ENCODE measurements around the gene TMEM236.
A peak's percentile ranks its signal among the peaks of the same experiment; 100 is the strongest.
"Not testable (repeated sequence)": the region's sequence is repeated elsewhere in the genome, so short reads cannot be mapped to it uniquely, and the experiment has no call there.

TMEM236 gene

DNA sequence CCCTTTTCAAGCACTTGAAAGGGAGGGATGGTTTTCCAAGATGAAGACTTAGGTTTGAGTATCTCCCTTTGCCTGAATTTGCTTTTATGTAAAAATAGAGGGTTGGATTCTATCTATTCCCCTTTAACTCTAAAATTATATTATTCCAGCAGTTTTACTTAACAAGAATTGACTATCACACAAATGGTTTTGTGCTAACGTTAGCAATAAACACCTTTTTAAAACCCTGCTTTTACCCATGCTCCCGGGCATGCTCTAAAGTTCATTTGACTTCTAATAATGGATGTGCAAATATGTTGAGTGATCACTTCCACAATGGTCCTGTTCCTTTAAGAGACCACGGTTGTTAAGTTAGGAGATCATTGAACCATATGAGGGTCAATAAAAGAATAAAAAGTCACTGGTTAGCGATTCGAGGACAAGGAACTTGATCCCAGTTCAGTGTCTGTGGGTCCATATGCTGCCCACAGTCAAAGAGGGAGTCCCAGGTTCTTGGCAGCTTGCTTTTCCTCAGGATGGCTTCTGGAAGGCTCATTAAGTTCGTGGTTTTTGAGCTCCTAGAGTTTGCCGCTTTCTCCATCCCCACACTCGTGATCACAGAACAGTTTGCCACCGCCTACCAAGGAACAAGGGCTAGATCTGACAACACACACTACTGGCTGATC is at the start of gene TMEM236:
TSS of gene TMEM236 (plus strand) at position 421 of the 665 bp plus-strand sequence. CDS start at position 516, 95 bp downstream.
- TF ChIP-seq Cebpa-rat (IDR thresholded peaks at IDR 0.05), result no peak
- Histone ChIP-seq H3K9me3 (no peaks in the 10 kb centered on the region), H3K36me3 (no peaks in the 10 kb centered on the region), H3K4me3 (no peak within 1 kb of the TSS), H3K4me2 (no peak within 1 kb of the TSS), H3K9ac (no peak within 1 kb of the TSS), H3K27me3 (no peaks in the 10 kb centered on the region), H4K20me1 (no peaks in the 10 kb centered on the region), H3K27ac (0 out of 2 replicates have a peak within 1 kb of the TSS, but pooled peaks have one; percentile 11), H3K4me1 (peaks cover 25% of the 10 kb centered on the region)

DNA sequence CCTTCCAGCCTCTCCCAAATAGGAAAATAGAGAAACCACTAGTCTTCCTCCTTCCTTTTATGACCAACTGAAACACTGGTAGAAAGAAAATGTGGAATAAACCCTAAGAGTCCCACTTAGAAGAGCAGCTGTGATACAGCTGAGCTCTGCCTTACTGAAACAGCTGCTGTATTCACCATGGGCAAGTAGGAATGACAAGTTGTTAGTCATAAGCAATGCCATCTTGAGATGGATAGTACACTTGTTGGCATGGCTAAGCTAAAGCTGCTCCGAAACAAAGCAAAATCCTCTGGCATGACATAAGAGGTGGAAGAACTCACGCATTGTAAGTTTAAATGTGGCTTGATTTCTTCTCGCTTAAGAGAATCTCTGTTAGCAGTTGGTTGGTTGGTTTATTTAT is 48.3 kb upstream of the TMEM236 start:
- Histone ChIP-seq H3K9ac (no peak overlapping the region), H3K4me1 (no peaks in the 10 kb centered on the region), H3K4me2 (no peak overlapping the region), H4K20me1 (no peaks in the 10 kb centered on the region), H3K4me3 (no peak overlapping the region), H3K27ac (no peak overlapping the region), H3K27me3 (no peaks in the 10 kb centered on the region), H3K36me3 (peaks cover 74% of the 10 kb centered on the region), H3K9me3 (no peaks in the 10 kb centered on the region)
- TF ChIP-seq Cebpa-rat (IDR thresholded peaks at IDR 0.05), result no peak

DNA sequence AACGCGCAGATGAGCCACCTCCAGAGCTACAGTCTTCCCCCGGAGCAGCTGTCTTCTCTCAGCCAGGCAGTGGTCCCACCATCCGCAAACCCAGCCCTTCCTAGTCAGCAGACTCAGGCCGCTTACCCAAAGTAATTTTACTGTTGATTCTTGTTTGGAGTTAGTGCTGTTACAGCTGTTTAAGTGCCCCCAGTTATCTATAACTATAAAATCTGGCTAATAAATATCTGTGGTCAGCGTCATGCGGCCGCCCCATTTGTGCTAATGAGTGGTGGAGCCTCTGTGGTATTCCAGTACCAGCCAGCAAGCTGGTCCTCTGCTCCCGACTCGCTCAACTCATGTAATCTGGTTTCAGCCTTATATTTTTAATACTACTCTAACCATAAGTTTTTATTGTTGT is 43.2 kb upstream of the TMEM236 start:
- H3K4me1 ChIP-seq, result peaks cover 9% of the 10 kb centered on the region
- H3K9me3 ChIP-seq, result no peaks in the 10 kb centered on the region
- no peak overlapping the region for H3K9ac ChIP-seq
- H3K27ac ChIP-seq, result no peak overlapping the region
- H3K4me2 ChIP-seq, result no peak overlapping the region
- no peaks in the 10 kb centered on the region for H4K20me1 ChIP-seq
- H3K27me3 ChIP-seq, result no peaks in the 10 kb centered on the region
- H3K4me3 ChIP-seq, result no peak overlapping the region
- peaks cover 92% of the 10 kb centered on the region for H3K36me3 ChIP-seq
- TF ChIP-seq Cebpa-rat (IDR thresholded peaks at IDR 0.05), result no peak

DNA sequence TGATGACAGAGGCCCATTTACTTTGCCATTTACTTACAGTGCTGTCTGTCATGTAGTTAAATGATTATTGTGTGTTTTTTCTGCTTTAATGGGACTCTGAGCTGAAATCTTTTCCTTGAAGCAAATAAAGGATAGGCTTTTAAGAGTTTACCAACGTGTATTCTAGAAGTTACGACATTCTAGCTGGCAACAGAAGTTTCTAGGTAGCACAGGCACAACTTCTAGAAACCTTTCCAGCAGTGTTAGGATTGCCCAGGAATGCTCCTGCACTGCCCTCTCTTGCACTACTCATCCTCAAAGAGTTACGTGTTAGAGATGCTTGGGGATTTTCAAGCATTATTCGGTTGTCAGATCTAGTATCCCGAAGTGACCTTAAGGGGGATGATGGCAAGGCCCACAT is 42.5 kb upstream of the TMEM236 start:
- Histone ChIP-seq H3K4me2 (no peak overlapping the region), H3K27ac (no peak overlapping the region), H3K4me3 (no peak overlapping the region), H3K9ac (no peak overlapping the region), H4K20me1 (no peaks in the 10 kb centered on the region), H3K4me1 (peaks cover 9% of the 10 kb centered on the region), H3K36me3 (peaks cover 92% of the 10 kb centered on the region), H3K9me3 (no peaks in the 10 kb centered on the region), H3K27me3 (no peaks in the 10 kb centered on the region)
- TF ChIP-seq Cebpa-rat (IDR thresholded peaks at IDR 0.05), result no peak

- Histone ChIP-seq H3K4me3 (no peak overlapping the region), H3K9me3 (no peaks in the 10 kb centered on the region), H3K4me2 (no peak overlapping the region), H3K9ac (no peak overlapping the region), H3K36me3 (peaks cover 94% of the 10 kb centered on the region), H3K4me1 (peaks cover 9% of the 10 kb centered on the region), H3K27ac (no peak overlapping the region), H3K27me3 (no peaks in the 10 kb centered on the region), H4K20me1 (no peaks in the 10 kb centered on the region)
- no peak for TF ChIP-seq Cebpa-rat (IDR thresholded peaks at IDR 0.05)
Measured at GRCh38 chr10:17710181-17710580, 41.8 kb upstream of the TMEM236 start.

GRCh38 chr10:17712053-17712452 is 39.9 kb upstream of the TMEM236 start:
- Histone ChIP-seq H3K9ac (no peak overlapping the region), H3K36me3 (peaks cover 86% of the 10 kb centered on the region), H3K27me3 (no peaks in the 10 kb centered on the region), H3K9me3 (peaks cover 4% of the 10 kb centered on the region), H4K20me1 (no peaks in the 10 kb centered on the region), H3K4me1 (peaks cover 9% of the 10 kb centered on the region), H3K4me3 (no peak overlapping the region), H3K27ac (no peak overlapping the region), H3K4me2 (no peak overlapping the region)
- no peak for TF ChIP-seq Cebpa-rat (IDR thresholded peaks at IDR 0.05)

- H3K27me3 ChIP-seq, result no peaks in the 10 kb centered on the region
- H3K27ac ChIP-seq, result no peak overlapping the region
- H3K9ac ChIP-seq, result no peak overlapping the region
- no peaks in the 10 kb centered on the region for H4K20me1 ChIP-seq
- H3K4me2 ChIP-seq, result peak overlapping the region; percentile 47
- H3K36me3 ChIP-seq, result peaks cover 85% of the 10 kb centered on the region
- H3K9me3 ChIP-seq, result peaks cover 12% of the 10 kb centered on the region
- peaks cover 9% of the 10 kb centered on the region for H3K4me1 ChIP-seq
- TF ChIP-seq Cebpa-rat (IDR thresholded peaks at IDR 0.05), result no peak
- no peak overlapping the region for H3K4me3 ChIP-seq
Measured at GRCh38 chr10:17712717-17713471, 39.1 kb upstream of the TMEM236 start.

DNA sequence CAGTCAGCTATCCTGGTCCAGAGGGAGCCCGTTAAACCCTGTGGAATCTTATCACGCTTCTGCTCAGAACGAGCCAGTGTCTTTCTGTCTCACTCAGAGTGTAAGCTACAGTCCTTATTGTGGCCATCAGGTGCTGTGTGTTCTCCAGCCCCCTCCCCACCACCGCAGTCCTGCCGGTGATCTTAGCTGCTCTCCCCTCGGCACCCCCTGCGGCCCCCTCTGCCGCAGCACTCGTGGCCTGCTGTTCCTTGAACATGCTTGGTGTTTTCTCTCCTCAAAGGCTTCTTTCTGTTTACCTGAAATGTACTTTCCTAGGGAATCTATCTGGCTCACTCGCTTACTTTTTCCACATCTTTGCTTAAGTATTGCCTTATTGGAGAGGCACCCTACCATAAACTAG is 38.2 kb upstream of the TMEM236 start:
- Histone ChIP-seq H3K4me1 (peaks cover 9% of the 10 kb centered on the region), H3K4me2 (no peak overlapping the region), H4K20me1 (no peaks in the 10 kb centered on the region), H3K27me3 (no peaks in the 10 kb centered on the region), H3K27ac (no peak overlapping the region), H3K4me3 (no peak overlapping the region), H3K36me3 (peaks cover 80% of the 10 kb centered on the region), H3K9ac (no peak overlapping the region), H3K9me3 (peaks cover 12% of the 10 kb centered on the region)
- no peak for TF ChIP-seq Cebpa-rat (IDR thresholded peaks at IDR 0.05)

DNA sequence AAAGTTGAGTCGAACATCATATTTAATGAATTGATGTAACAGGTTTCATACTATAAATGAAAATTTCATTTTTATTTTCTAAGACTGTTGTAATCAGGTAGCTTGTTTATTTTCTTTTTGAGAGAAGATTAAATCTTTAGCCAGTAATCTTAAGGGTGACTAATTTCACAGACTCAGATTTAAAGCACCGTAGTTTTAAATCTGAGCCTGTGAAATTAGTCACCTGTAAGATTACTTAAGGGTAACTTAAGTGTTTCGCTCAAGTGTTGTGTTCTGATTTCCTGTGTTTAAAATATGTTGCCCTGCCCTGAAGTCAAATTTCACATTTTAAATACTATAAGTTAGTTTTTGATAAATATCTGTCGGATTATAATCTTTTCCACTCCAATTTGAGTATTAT is 35.8 kb upstream of the TMEM236 start:
- Histone ChIP-seq H3K4me1 (peaks cover 9% of the 10 kb centered on the region), H3K9ac (no peak overlapping the region), H3K27me3 (no peaks in the 10 kb centered on the region), H3K9me3 (peaks cover 12% of the 10 kb centered on the region), H3K4me2 (no peak overlapping the region), H3K27ac (no peak overlapping the region), H3K4me3 (no peak overlapping the region), H3K36me3 (peaks cover 55% of the 10 kb centered on the region), H4K20me1 (no peaks in the 10 kb centered on the region)
- TF ChIP-seq Cebpa-rat (IDR thresholded peaks at IDR 0.05), result no peak

DNA sequence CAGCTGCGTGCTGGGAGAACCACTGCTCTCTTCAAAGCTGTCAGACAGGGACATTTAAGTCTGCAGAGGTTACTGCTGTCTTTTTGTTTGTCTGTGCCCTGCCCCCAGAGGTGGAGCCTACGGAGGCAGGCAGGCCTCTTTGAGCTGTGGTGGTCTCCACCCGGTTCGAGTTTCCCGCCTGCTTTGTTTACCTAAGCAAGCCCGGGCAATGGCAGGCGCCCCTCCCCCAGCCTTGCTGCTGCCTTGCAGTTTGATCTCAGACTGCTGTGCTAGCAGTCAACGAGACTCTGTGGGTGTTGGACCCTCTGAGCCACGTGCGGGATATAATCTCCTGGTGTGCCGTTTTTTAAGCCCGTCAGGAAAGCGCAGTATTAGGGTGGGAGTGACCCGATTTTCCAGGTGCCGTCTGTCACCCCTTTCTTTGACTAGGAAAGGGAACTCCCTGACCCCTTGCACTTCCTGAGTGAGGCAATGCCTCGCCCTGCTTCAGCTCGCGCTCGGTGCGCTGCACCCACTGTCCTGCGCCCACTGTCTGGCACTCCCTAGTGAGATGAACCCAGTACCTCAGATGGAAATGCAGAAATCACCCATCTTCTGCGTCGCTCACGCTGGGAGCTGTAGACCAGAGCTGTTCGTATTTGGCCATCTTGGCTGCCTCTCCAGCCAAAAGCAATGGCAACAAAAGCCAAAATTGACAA is 29.5 kb upstream of the TMEM236 start:
- Histone ChIP-seq H3K9me3 (peaks cover 16% of the 10 kb centered on the region), H3K36me3 (peaks cover 16% of the 10 kb centered on the region)
- not testable (repeated sequence) for H3K4me1 ChIP-seq, H3K9ac ChIP-seq, H4K20me1 ChIP-seq, H3K27me3 ChIP-seq, H3K27ac ChIP-seq, H3K4me3 ChIP-seq, H3K4me2 ChIP-seq
